ENCODE results near the gene CX3CR1.
"Not testable (repeated sequence)": the region's sequence is repeated elsewhere in the genome, so short reads cannot be mapped to it uniquely, and the experiment has no call there.

The CX3CR1 gene

DNA sequence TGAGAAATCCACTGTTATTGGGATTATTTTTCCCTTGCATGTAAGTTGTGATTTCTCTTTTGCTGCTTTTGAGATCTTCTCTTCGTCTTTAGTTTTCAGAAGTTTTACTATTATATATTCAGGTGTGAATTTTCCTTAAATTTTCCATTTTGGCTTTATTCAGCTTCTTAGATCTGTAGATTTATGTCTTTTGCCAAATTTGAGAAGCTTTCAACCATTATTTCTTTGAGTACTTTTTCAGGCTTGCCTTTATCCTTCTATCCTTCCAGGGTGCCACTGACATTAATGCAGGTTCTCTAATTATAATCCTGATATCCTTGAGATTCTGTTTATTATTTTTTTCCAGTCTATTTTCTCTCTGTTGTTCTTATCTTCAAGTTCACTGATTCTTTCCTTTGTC is 49.4 kb downstream of the CX3CR1 start:
- DNase-seq: no peak
- intact Hi-C loops (cut with DNase I): no loop called here

DNA sequence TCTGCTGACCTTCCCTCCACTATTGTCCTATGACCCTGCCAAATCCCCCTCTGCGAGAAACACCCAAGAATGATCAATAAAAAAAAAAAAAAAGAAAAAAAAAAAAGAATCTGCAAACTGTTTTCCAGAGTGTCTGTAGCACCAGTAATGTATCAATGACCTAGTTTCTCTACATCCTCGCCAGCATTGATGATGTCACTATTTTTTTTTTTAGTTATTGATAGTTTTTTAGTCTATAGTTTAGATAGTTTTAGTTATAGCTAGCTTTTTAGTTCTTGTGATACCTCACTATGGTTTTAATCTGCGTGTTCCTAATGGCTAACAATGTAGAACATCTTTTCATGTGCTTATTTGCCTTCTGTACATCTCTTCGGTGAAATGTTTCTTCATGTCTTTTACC is 51.3 kb downstream of the CX3CR1 start:
- intact Hi-C loops (cut with DNase I): no loop called here
- DNase-seq: no peak

DNA sequence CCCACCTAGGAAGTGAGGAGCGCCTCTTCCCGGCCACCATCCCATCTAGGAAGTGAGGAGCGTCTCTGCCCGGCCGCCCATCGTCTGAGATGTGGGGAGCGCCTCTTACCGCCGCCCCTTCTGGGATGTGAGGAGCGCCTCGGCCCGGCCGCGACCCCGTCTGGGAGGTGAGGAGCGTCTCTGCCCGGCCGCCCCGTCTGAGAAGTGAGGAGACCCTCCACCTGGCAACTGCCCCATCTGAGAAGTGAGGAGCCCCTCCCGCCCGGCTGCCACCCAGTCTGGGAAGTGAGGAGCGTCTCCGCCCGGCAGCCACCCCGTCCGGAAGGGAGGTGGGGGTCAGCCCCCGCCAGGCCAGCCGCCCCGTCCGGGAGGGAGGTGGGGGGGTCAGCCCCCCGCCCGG is 52.2 kb downstream of the CX3CR1 start:
- DNase-seq; intact Hi-C loops (cut with DNase I): not testable (repeated sequence)

GRCh38 chr3:39226106-39226741 is 53.6 kb downstream of the CX3CR1 start:
- intact Hi-C loops (cut with DNase I): no loop called here

GRCh38 chr3:39224288-39224687 is 55.5 kb downstream of the CX3CR1 start:
- intact Hi-C loops (cut with DNase I): no loop called here
- DNase-seq: no peak

More at GRCh38 chr3:39226106-39226741, 53.6 kb downstream of the CX3CR1 start:
- no peak for DNase-seq

- DNase-seq: no peak
These were observed 56.9 kb downstream of the CX3CR1 start for GRCh38 chr3:39222939-39223338.

DNA sequence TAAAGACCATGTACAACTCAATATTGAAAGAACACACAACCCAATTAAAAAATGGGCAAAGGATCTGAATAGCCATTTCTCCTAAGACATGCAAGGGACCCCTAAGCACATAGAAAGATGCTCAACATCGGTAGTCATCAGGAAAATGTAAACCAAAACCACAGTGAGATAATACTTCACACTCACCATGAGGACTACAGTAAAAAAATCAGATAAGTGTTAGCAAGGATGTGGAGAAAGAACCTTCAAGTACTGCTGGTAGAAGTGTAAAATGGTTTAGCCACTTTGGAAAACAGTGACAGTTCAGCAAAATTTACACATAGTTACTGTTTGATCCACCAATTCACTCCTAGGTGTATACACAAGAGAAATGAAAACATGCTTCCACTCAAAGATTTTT is 57.4 kb downstream of the CX3CR1 start:
- DNase-seq: no peak
- intact Hi-C loops (cut with DNase I): no loop called here

More at GRCh38 chr3:39222939-39223338, 56.9 kb downstream of the CX3CR1 start:
- intact Hi-C loops (cut with DNase I): no loop called here

DNA sequence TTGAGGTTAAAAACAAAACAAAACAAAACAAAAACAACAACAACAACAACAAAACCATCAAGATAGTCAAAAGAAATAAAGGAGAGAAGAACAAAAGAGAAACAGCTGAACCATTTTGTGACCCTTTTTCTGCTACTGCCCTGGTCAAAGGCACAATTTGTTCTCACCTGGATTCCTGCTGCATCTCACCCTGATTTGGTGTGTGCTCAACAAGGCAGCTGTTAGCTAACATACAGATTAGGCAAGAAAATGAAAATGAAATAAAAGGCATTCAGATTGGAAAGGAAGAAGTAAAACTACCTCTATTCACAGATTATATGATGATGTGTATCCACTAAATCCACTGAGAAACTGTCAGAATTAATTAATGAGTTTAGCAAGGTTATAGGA is 58.7 kb downstream of the CX3CR1 start:
- no peak for DNase-seq
- intact Hi-C loops (cut with DNase I): no loop called here

- DNase-seq: no peak
These were observed 59.3 kb downstream of the CX3CR1 start for GRCh38 chr3:39220407-39221140.

GRCh38 chr3:39219702-39220101 is 60.1 kb downstream of the CX3CR1 start:
- DNase-seq: no peak
- intact Hi-C loops (cut with DNase I): no loop called here

More at GRCh38 chr3:39220407-39221140, 59.3 kb downstream of the CX3CR1 start:
- intact Hi-C loops (cut with DNase I): no loop called here

DNA sequence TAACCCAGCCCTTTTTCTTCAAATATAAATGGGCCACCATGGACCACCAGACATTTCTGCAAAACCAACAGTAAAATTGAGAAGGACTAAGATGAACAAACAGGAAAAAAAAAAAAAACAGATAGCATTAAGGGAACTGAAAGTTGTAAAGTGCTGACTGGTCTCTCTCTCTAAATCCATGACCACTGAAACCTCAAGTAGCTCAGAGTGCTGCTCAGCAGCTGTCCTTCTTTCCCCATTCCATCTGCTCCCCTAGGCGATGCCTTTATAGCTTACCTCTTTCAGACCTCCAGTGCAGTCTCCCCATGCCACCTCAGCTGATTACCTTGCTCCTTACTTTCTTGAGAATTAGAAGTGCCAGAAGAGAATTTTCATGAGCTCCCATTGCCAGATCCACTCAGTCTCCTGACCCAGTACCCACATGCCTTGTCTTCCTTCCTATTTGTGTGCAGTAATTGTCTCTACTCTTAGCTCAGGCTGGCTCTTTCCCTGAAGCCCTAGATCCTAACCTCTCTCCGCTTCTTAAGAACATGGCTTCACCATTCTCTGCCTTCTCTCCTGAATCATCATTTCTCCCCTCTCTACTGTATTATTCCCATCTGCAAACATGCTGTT is 63.6 kb downstream of the CX3CR1 start:
- DNase-seq: no peak
- intact Hi-C loops (cut with DNase I): no loop called here

GRCh38 chr3:39213613-39214012 is 66.2 kb downstream of the CX3CR1 start:
- intact Hi-C loops (cut with DNase I): no loop called here
- no peak for DNase-seq
